Panc1 (cell line): ENCODE data around the gene TXN.

Experiments used
- POLR2AphosphoS5 ChIP-seq: IDR thresholded peaks from 2 replicates; pipeline ENCODE4 v1.6.1; 2012; ENCODE audit warnings: mild to moderate bottlenecking, low read depth, low read length, moderate library complexity
- SIN3A ChIP-seq: IDR thresholded peaks from 2 replicates; pipeline ENCODE4 v1.6.1; 2012; ENCODE audit warnings: low read depth, mild to moderate bottlenecking, low read length, moderate library complexity, borderline replicate concordance; ENCODE audit not compliant: insufficient read depth
- TCF7L2 ChIP-seq: IDR thresholded peaks from 2 replicates; pipeline ENCODE4 v1.6.1; 2011; ENCODE audit warnings: mild to moderate bottlenecking, low read depth, low read length, inconsistent platforms
- TF ChIP-seq, protein P1 (sequence below): fragments of 450-650 bp; IDR thresholded peaks from 2 replicates; pipeline ENCODE4 v1.5.1; 2017; ENCODE audit warnings: mild to moderate bottlenecking
- TF ChIP-seq, protein P2 (sequence below), 2 experiments: IDR thresholded peaks; 2 replicates each; pipeline ENCODE4 v1.6.1; 2011 to 2012; ENCODE audit warnings: low read depth in 2 of 2, control low read depth in 1 of 2, low read length in 1 of 2, mild to moderate bottlenecking in 1 of 2, moderate library complexity in 1 of 2; ENCODE audit not compliant: insufficient read depth in 1 of 2

DNA sequence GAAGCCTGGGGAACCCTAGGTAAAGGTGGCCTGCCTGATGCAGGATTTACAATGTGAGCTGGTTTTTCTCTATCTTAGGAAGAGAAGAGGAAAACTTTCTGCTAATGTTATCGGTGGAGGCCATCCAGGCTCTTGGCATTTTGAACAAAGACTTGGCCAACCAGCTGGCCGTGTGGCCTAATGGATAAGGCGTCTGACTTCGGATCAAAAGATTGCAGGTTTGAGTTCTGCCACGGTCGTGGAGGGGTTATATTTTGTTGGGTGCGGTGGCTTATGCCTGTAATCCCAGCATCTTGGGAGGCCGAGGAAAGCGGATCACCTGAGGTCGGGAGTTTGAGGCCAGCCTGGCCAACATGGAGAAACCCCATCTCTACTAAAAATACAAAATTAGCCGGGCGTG, 58.0 kb downstream of the TXN start:
- TF ChIP-seq, protein P1, sequence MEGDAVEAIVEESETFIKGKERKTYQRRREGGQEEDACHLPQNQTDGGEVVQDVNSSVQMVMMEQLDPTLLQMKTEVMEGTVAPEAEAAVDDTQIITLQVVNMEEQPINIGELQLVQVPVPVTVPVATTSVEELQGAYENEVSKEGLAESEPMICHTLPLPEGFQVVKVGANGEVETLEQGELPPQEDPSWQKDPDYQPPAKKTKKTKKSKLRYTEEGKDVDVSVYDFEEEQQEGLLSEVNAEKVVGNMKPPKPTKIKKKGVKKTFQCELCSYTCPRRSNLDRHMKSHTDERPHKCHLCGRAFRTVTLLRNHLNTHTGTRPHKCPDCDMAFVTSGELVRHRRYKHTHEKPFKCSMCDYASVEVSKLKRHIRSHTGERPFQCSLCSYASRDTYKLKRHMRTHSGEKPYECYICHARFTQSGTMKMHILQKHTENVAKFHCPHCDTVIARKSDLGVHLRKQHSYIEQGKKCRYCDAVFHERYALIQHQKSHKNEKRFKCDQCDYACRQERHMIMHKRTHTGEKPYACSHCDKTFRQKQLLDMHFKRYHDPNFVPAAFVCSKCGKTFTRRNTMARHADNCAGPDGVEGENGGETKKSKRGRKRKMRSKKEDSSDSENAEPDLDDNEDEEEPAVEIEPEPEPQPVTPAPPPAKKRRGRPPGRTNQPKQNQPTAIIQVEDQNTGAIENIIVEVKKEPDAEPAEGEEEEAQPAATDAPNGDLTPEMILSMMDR, result no peak
- no peak for TF ChIP-seq POLR2AphosphoS5
- TF ChIP-seq, protein P2, sequence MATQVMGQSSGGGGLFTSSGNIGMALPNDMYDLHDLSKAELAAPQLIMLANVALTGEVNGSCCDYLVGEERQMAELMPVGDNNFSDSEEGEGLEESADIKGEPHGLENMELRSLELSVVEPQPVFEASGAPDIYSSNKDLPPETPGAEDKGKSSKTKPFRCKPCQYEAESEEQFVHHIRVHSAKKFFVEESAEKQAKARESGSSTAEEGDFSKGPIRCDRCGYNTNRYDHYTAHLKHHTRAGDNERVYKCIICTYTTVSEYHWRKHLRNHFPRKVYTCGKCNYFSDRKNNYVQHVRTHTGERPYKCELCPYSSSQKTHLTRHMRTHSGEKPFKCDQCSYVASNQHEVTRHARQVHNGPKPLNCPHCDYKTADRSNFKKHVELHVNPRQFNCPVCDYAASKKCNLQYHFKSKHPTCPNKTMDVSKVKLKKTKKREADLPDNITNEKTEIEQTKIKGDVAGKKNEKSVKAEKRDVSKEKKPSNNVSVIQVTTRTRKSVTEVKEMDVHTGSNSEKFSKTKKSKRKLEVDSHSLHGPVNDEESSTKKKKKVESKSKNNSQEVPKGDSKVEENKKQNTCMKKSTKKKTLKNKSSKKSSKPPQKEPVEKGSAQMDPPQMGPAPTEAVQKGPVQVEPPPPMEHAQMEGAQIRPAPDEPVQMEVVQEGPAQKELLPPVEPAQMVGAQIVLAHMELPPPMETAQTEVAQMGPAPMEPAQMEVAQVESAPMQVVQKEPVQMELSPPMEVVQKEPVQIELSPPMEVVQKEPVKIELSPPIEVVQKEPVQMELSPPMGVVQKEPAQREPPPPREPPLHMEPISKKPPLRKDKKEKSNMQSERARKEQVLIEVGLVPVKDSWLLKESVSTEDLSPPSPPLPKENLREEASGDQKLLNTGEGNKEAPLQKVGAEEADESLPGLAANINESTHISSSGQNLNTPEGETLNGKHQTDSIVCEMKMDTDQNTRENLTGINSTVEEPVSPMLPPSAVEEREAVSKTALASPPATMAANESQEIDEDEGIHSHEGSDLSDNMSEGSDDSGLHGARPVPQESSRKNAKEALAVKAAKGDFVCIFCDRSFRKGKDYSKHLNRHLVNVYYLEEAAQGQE (IDR thresholded peaks at IDR 0.05; ENCODE audit: insufficient read depth in 1 of 2, low read depth in 2 of 2, low read length in 1 of 2), result no peak
- TF ChIP-seq SIN3A, result no peak
- TF ChIP-seq TCF7L2, result no peak
